Loucy (cell line): Measurements from ENCODE around the gene ANG.

Experiments
- H2AFZ ChIP-seq: fragments of 200-600 bp; sonication (generic); 2 replicates; pipeline ENCODE4 v1.6.0; 2016; ENCODE audit warnings: antibody characterized with exemption, mild to moderate bottlenecking, low read length, moderate library complexity
- H3F3A ChIP-seq: fragments of 200-600 bp; 2 replicates; pipeline ENCODE4 v1.6.0; 2016; ENCODE audit warnings: antibody characterized with exemption, low read depth, mild to moderate bottlenecking
- H3K27me3 ChIP-seq: fragments of 200-600 bp; sonication (generic); 2 replicates; pipeline ENCODE4 v1.6.1; 2014; ENCODE audit warnings: low read length, mild to moderate bottlenecking; ENCODE audit not compliant: insufficient read depth, poor library complexity, severe bottlenecking
- H3K36me3 ChIP-seq: fragments of 200-600 bp; sonication (generic); 2 replicates; pipeline ENCODE4 v1.6.1; 2016; ENCODE audit warnings: low read length; ENCODE audit not compliant: insufficient read depth
- H3K4me1 ChIP-seq: fragments of 200-600 bp; sonication (generic); 2 replicates; pipeline ENCODE4 v1.5.1; 2014; ENCODE audit warnings: low read length, mild to moderate bottlenecking; ENCODE audit not compliant: insufficient read depth, poor library complexity, severe bottlenecking
- H3K4me2 ChIP-seq: fragments of 200-600 bp; sonication (generic); 2 replicates; pipeline ENCODE4 v1.6.0; 2014; ENCODE audit warnings: antibody characterized with exemption, low read length, low read depth, mild to moderate bottlenecking; ENCODE audit not compliant: poor library complexity, severe bottlenecking
- H3K4me3 ChIP-seq: fragments of 200-600 bp; sonication (generic); 2 replicates; pipeline ENCODE4 v1.5.1; 2014; ENCODE audit warnings: low read length, mild to moderate bottlenecking, mixed read lengths; ENCODE audit not compliant: poor library complexity, severe bottlenecking
- H3K79me2 ChIP-seq: fragments of 200-600 bp; sonication (generic); 2 replicates; pipeline ENCODE4 v1.6.1; 2014; ENCODE audit warnings: low read length; ENCODE audit not compliant: insufficient read depth
- H3K9ac ChIP-seq: fragments of 200-600 bp; sonication (generic); 2 replicates; pipeline ENCODE4 v1.6.0; 2014; ENCODE audit warnings: mild to moderate bottlenecking, low read depth, low read length, moderate library complexity; ENCODE audit not compliant: poor library complexity, severe bottlenecking
- H3K9me2 ChIP-seq: fragments of 200-600 bp; sonication (generic); replicated peaks from 2 replicates; pipeline ENCODE4 v1.6.1; 2016; ENCODE audit warnings: low read depth, low read length, mixed read lengths
- H3K9me3 ChIP-seq: fragments of 200-600 bp; sonication (generic); 2 replicates; pipeline ENCODE4 v1.6.1; 2014; ENCODE audit warnings: mild to moderate bottlenecking, antibody characterized with exemption, low read length, low read depth; ENCODE audit not compliant: insufficient read depth
- H4K20me1 ChIP-seq: fragments of 200-600 bp; sonication (generic); 2 replicates; pipeline ENCODE4 v1.6.0; 2014; ENCODE audit warnings: antibody characterized with exemption, low read length, mild to moderate bottlenecking; ENCODE audit not compliant: insufficient read depth, poor library complexity, severe bottlenecking
- CTCF ChIP-seq: fragments of 200-600 bp; sonication (generic); conservative IDR thresholded peaks from 2 replicates; pipeline ENCODE4 v1.5.1; 2014; ENCODE audit warnings: mild to moderate bottlenecking, antibody characterized with exemption, low read length
- EZH2phosphoT487 ChIP-seq: fragments of 200-600 bp; IDR thresholded peaks from 2 replicates; pipeline ENCODE4 v1.6.1; 2018; ENCODE audit warnings: antibody characterized with exemption, mild to moderate bottlenecking, moderate library complexity, borderline replicate concordance

ANG gene

GRCh38 chr14:20668969-20669368 lies 19.6 kb upstream of the ANG start:
- no peak for TF ChIP-seq CTCF
- no peak for TF ChIP-seq EZH2phosphoT487
- Histone ChIP-seq H3K4me1 (peaks cover 25% of the 10 kb centered on the region), H3K36me3 (no peaks in the 10 kb centered on the region), H2AFZ (0 out of 2 replicates have a peak overlapping the region, but pooled peaks have one; percentile 57), H3K4me3 (no peak overlapping the region), H3K4me2 (no peak overlapping the region), H3K9ac (no peak overlapping the region), H3K9me3 (no peaks in the 10 kb centered on the region), H4K20me1 (no peaks in the 10 kb centered on the region), H3F3A (no peaks in the 10 kb centered on the region; the same call in 1 of the 2 replicates), H3K27me3 (no peaks in the 10 kb centered on the region), H3K9me2 (no peaks in the 10 kb centered on the region), H3K79me2 (no peaks in the 10 kb centered on the region)

GRCh38 chr14:20671597-20672283 lies 16.8 kb upstream of the ANG start:
- H3K27me3 ChIP-seq, result no peaks in the 10 kb centered on the region
- peak overlapping the region; percentile 10 for H3K4me2 ChIP-seq
- 0 out of 2 replicates have a peak overlapping the region, but pooled peaks have one; percentile 37 for H2AFZ ChIP-seq
- H3K36me3 ChIP-seq, result no peaks in the 10 kb centered on the region
- H3K4me3 ChIP-seq, result no peak overlapping the region
- H3F3A ChIP-seq, result no peaks in the 10 kb centered on the region; the same call in 1 of the 2 replicates
- peaks cover 25% of the 10 kb centered on the region for H3K4me1 ChIP-seq
- no peaks in the 10 kb centered on the region for H3K9me2 ChIP-seq
- no peaks in the 10 kb centered on the region for H3K9me3 ChIP-seq
- TF ChIP-seq EZH2phosphoT487 (no peak), CTCF (no peak)
- H3K79me2 ChIP-seq, result no peaks in the 10 kb centered on the region
- no peaks in the 10 kb centered on the region for H4K20me1 ChIP-seq
- H3K9ac ChIP-seq, result no peak overlapping the region

- Histone ChIP-seq H3K4me3 (no peak overlapping the region), H3K4me1 (peaks cover 21% of the 10 kb centered on the region), H3K4me2 (no peak overlapping the region), H3K9me3 (no peaks in the 10 kb centered on the region), H2AFZ (0 out of 2 replicates have a peak overlapping the region, but pooled peaks have one; percentile 32), H4K20me1 (no peaks in the 10 kb centered on the region), H3K36me3 (no peaks in the 10 kb centered on the region), H3K9me2 (no peaks in the 10 kb centered on the region), H3F3A (peaks cover under 1% of the 10 kb centered on the region; the same call in 1 of the 2 replicates), H3K79me2 (no peaks in the 10 kb centered on the region), H3K9ac (no peak overlapping the region), H3K27me3 (no peaks in the 10 kb centered on the region)
- TF ChIP-seq EZH2phosphoT487, result no peak
- TF ChIP-seq CTCF, result no peak
Measured at GRCh38 chr14:20675669-20676068, 12.9 kb upstream of the ANG start.
